GM12801 (cell line): ENCODE data around the gene SCGB1C1.

Source experiments
- TF ChIP-seq, protein P1 (sequence below): IDR thresholded peaks from one replicate; pipeline ENCODE4 v1.5.1; 2011; ENCODE audit warnings: control low read depth; ENCODE audit not compliant: insufficient read length; ENCODE audit errors: extremely low read depth

The SCGB1C1 gene

GRCh38 chr11:205221-206001 lies 12.5 kb downstream of the SCGB1C1 start:
- TF ChIP-seq, protein P1, sequence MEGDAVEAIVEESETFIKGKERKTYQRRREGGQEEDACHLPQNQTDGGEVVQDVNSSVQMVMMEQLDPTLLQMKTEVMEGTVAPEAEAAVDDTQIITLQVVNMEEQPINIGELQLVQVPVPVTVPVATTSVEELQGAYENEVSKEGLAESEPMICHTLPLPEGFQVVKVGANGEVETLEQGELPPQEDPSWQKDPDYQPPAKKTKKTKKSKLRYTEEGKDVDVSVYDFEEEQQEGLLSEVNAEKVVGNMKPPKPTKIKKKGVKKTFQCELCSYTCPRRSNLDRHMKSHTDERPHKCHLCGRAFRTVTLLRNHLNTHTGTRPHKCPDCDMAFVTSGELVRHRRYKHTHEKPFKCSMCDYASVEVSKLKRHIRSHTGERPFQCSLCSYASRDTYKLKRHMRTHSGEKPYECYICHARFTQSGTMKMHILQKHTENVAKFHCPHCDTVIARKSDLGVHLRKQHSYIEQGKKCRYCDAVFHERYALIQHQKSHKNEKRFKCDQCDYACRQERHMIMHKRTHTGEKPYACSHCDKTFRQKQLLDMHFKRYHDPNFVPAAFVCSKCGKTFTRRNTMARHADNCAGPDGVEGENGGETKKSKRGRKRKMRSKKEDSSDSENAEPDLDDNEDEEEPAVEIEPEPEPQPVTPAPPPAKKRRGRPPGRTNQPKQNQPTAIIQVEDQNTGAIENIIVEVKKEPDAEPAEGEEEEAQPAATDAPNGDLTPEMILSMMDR, result no peak

GRCh38 chr11:206002-206384 lies 13.1 kb downstream of the SCGB1C1 start:
- TF ChIP-seq, protein P1, result no peak

DNA sequence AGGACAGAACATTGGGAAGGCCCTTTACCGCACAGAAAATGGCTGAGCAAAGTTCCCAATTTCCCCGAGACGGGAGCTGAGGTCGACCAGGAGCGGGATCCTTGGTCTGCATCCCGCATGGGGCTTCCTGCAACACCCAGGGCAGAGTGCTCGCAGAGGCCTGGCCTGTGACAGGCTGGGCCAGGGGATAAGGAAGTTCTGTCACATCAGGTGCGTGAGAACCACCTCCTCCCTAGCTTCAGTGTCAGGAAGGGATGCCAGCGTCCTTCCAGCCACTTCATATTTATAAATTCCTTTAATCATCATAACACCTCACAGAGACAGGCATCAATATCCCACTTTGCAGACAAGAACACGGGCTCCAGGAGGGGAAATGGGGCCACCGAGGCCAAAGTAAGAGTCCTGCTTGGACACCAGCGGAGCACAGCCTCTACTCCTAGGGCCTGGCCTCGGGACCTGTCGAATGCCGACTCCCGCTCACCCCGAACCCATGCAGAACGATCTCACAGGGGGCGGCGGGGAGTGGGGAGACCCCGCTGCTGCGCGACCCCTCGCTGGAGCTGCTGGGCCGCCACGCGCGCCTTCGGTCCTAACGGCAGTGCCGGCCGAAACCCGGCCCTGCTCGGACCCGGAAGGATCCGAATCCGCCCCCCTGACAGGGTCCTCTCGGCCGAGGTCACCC lies 13.8 kb downstream of the SCGB1C1 start:
- TF ChIP-seq, protein P1, result no peak

DNA sequence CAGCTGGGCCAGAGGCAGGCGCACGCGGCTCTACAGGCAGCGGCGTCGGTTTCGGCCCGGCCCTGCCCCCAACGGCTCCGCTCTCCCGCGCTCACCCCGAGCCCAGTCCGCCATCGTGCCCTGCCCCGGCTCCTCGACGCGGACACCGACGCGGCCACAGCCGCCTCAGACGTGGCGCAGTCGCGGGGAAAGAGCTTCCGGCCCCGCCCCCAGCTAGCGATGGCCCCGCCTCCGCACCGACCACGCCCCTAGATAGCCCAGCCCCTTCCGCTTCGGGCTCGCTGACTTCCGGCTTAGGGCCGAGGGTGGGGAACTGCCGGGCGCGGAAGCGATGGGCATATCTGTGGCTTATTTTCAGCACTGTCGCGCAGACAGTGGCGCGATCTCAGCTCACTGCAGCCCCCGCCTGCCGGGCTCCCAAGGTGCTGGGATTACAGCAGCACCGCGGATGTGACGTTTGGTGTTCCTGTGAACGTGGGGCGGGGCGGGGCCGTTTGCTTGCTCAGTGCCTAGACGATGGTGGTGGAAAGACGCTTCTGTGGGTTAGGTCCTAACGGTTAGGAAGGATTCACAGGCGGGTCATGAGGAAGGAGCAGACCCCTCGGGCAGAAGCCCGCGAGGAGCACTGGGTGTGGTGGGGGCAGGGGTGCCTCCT lies 14.5 kb downstream of the SCGB1C1 start, which contains the start of the genes BET1L and RIC8A:
Gene BET1L, minus strand, starts transcription at position 192 of the 655 bp plus-strand sequence. Its CDS starts 78 bp downstream, at position 114.
Gene RIC8A, plus strand, starts transcription at position 501 of the 655 bp plus-strand sequence. CDS start 1,147 bp downstream, outside the sequence.
- TF ChIP-seq, protein P1, result no peak

- TF ChIP-seq, protein P1, result no peak
Measured at GRCh38 chr11:207863-208180, 14.9 kb downstream of the SCGB1C1 start.

DNA sequence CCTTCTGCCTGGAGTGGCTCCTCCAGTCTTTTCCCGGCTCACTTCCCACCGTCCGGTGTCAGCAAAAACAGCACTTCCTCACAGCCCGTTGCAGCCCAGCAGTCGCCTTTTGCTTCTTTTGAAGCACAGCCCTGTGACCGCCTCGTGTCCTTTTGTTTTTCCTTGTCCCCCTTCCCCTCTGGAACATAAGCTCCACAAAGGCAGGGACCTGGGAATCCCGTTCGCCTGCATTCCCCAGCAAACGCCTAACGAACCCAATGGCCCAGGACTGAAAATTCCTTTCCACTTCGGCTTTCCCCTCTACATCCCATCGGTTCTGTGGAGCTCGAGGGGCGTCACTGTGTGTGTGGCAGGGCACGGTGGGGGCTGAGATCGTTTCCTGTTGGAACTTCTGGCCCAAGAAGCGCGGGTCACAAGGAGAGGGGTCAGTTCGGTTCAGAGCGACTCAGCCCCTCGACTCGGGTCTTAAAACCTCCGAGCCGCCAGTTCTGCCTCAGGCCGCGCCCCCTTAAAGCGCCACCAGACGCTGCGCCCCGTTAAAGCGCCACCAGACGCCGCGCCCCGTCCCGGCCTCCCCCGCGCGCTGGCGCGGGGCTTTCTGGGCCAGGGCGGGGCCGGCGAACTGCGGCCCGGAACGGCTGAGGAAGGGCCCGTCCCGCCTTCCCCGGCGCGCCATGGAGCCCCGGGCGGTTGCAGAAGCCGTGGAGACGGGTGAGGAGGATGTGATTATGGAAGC lies 15.5 kb downstream of the SCGB1C1 start:
- TF ChIP-seq, protein P1, result no peak

GRCh38 chr11:208917-209260 lies 16.0 kb downstream of the SCGB1C1 start:
- TF ChIP-seq, protein P1, result no peak
